ENCODE results near the gene EFHD2.

- TF ChIP-seq POLR2A (IDR thresholded peaks at IDR 0.05) (no peak), CTCF (IDR thresholded peaks at IDR 0.05) (no peak)
These were observed 31.0 kb upstream of the EFHD2 start for GRCh38 chr1:15378729-15379128.
